KMS-11 (cell line): Measurements from ENCODE around the gene NRXN3.

Experiments
- H2AFZ ChIP-seq: fragments of 200-600 bp; sonication (generic); 2 replicates; pipeline ENCODE4 v1.6.1; 2016; ENCODE audit warnings: antibody characterized with exemption, mixed run types, low read depth
- H3K27ac ChIP-seq: fragments of 200-600 bp; sonication (generic); 2 replicates; pipeline ENCODE4 v1.6.1; 2016; ENCODE audit warnings: mild to moderate bottlenecking, mixed run types
- H3K27me3 ChIP-seq: fragments of 200-600 bp; sonication (generic); 2 replicates; pipeline ENCODE4 v1.6.1; 2017; ENCODE audit warnings: mild to moderate bottlenecking, low read depth, mixed run types, moderate library complexity; ENCODE audit not compliant: insufficient read depth
- H3K36me3 ChIP-seq: fragments of 200-600 bp; sonication (generic); 2 replicates; pipeline ENCODE4 v1.6.1; 2017; ENCODE audit warnings: mild to moderate bottlenecking, mixed run types; ENCODE audit not compliant: insufficient read depth
- H3K4me1 ChIP-seq: fragments of 200-600 bp; sonication (generic); 2 replicates; pipeline ENCODE4 v1.6.1; 2016; ENCODE audit warnings: mild to moderate bottlenecking, low read depth, mixed run types; ENCODE audit not compliant: poor library complexity, severe bottlenecking
- H3K4me2 ChIP-seq: fragments of 200-600 bp; sonication (generic); 2 replicates; pipeline ENCODE4 v1.7.0; 2016; ENCODE audit warnings: mild to moderate bottlenecking, mixed run types
- H3K4me3 ChIP-seq: fragments of 200-600 bp; sonication (generic); IDR thresholded peaks from 2 replicates; pipeline ENCODE4 v1.6.1; 2017; ENCODE audit warnings: low read depth, low read length, mixed read lengths; ENCODE audit not compliant: insufficient read depth
- H3K79me2 ChIP-seq: fragments of 200-600 bp; sonication (generic); 2 replicates; pipeline ENCODE4 v1.6.1; 2016; ENCODE audit warnings: low read depth, mixed run types; ENCODE audit not compliant: insufficient read depth
- H3K9ac ChIP-seq: fragments of 200-600 bp; sonication (generic); 2 replicates; pipeline ENCODE4 v1.6.1; 2016; ENCODE audit warnings: mild to moderate bottlenecking, mixed run types
- H4K20me1 ChIP-seq: fragments of 200-600 bp; sonication (generic); 2 replicates; pipeline ENCODE4 v1.6.1; 2016; ENCODE audit warnings: mild to moderate bottlenecking, mixed run types; ENCODE audit not compliant: insufficient read depth
- TF ChIP-seq, protein P1 (sequence below): fragments of 200-600 bp; sonication (generic); conservative IDR thresholded peaks from 2 replicates; pipeline ENCODE4 v1.6.1; 2017; ENCODE audit warnings: low read depth, mild to moderate bottlenecking, antibody characterized with exemption, low read length, moderate library complexity, mixed read lengths

NRXN3 gene

DNA sequence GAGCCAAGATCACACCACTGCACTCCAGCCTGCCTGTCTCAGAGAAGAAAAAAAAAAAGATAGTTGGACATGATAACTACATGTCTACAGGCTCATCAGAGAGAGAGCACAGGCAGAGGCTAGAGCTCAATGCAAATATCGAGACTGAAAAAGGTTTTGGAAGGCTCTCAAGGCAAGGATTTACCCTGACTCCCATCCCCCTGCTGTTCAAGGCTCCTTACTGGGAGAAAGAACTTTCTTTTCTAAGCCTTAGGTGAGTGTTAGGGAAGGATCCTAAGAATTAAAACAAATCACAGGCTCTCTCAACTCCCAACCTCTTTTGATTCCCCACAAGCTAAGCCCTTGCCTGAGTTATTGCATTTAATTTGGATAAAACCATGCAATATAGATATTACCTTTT is 1516.0 kb downstream of the NRXN3 start:
- Histone ChIP-seq H3K4me2 (no peak overlapping the region), H2AFZ (no peak overlapping the region), H3K4me3 (no peak overlapping the region), H3K4me1 (no peaks in the 10 kb centered on the region), H3K27ac (no peak overlapping the region), H3K27me3 (no peaks in the 10 kb centered on the region), H3K9ac (no peak overlapping the region), H3K79me2 (no peaks in the 10 kb centered on the region), H4K20me1 (no peaks in the 10 kb centered on the region), H3K36me3 (no peaks in the 10 kb centered on the region)
- TF ChIP-seq, protein P1, sequence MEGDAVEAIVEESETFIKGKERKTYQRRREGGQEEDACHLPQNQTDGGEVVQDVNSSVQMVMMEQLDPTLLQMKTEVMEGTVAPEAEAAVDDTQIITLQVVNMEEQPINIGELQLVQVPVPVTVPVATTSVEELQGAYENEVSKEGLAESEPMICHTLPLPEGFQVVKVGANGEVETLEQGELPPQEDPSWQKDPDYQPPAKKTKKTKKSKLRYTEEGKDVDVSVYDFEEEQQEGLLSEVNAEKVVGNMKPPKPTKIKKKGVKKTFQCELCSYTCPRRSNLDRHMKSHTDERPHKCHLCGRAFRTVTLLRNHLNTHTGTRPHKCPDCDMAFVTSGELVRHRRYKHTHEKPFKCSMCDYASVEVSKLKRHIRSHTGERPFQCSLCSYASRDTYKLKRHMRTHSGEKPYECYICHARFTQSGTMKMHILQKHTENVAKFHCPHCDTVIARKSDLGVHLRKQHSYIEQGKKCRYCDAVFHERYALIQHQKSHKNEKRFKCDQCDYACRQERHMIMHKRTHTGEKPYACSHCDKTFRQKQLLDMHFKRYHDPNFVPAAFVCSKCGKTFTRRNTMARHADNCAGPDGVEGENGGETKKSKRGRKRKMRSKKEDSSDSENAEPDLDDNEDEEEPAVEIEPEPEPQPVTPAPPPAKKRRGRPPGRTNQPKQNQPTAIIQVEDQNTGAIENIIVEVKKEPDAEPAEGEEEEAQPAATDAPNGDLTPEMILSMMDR: no peak

DNA sequence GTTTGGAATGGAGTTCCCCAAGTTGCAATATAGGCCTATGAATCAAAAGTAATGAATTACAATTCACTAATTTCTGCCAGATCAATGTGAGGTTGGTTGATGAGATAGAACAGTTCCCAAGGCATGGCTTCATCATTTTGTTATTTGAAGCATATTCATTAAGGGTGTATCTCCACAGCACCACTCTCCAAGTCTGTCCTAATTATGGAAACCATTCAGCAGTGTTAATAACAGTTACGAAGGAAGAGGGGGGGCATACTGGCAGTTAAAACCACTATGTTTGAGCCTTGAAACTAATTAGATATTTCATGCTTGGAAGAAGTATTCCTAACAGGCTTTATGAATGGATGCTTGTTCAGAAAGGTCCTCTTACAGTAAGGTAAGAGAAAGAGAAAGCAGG is 1520.8 kb downstream of the NRXN3 start:
- H4K20me1 ChIP-seq: no peaks in the 10 kb centered on the region
- H3K36me3 ChIP-seq: no peaks in the 10 kb centered on the region
- H3K27me3 ChIP-seq: no peaks in the 10 kb centered on the region
- H3K4me3 ChIP-seq: no peak overlapping the region
- no peaks in the 10 kb centered on the region for H3K79me2 ChIP-seq
- no peak overlapping the region for H3K27ac ChIP-seq
- H2AFZ ChIP-seq: no peak overlapping the region
- H3K4me2 ChIP-seq: no peak overlapping the region
- H3K4me1 ChIP-seq: no peaks in the 10 kb centered on the region
- no peak overlapping the region for H3K9ac ChIP-seq
- TF ChIP-seq, protein P1: no peak

DNA sequence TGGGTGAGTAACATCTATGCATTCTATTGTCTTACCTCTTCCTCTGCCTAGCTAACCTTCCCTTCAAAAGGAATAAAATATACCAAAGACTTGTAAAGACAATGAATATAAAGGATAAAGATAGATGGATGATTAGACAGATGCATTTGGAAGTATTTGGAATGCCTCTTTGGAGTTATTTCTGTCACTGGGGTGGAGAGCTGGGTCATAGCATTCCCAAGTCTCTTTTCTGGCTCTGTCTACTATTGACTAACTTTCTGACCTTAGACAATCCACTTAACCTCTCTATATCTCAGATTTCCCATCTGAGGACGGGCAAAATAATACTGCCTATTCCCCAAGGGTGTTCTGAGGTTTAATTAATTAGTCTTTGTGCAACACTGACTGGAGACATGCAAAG is 1523.8 kb downstream of the NRXN3 start:
- Histone ChIP-seq H3K27me3 (no peaks in the 10 kb centered on the region), H3K27ac (no peak overlapping the region), H3K9ac (no peak overlapping the region), H2AFZ (no peak overlapping the region), H3K36me3 (no peaks in the 10 kb centered on the region), H3K4me3 (no peak overlapping the region), H3K4me1 (no peaks in the 10 kb centered on the region), H4K20me1 (no peaks in the 10 kb centered on the region), H3K4me2 (no peak overlapping the region), H3K79me2 (no peaks in the 10 kb centered on the region)
- TF ChIP-seq, protein P1: no peak

DNA sequence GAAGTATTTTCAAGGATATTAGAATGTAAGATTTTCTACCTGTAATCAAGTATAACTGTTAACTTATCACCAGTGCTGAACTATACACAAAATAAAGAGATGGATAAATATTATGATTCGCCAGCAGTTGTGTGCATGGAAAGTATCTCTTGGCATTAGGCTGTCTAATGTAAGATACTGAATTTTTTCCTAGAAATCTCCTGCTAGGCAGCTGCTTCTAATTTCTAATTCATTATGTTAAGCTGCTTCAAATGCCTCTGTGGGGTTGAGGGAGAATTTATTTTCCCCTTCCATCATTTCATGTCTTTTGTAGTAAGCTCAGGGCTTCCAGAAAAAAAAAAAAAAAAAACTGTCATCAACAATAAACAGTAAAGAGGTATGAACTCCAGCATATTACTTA is 1525.1 kb downstream of the NRXN3 start:
- Histone ChIP-seq H2AFZ (no peak overlapping the region), H3K4me1 (no peaks in the 10 kb centered on the region), H3K36me3 (no peaks in the 10 kb centered on the region), H3K4me2 (no peak overlapping the region), H4K20me1 (no peaks in the 10 kb centered on the region), H3K27ac (no peak overlapping the region), H3K27me3 (no peaks in the 10 kb centered on the region), H3K9ac (no peak overlapping the region), H3K79me2 (no peaks in the 10 kb centered on the region), H3K4me3 (no peak overlapping the region)
- TF ChIP-seq, protein P1: no peak
